ENCODE data around the gene KCTD1.

Gene KCTD1

GRCh38 chr18:26516964-26517363 is 31.4 kb downstream of the KCTD1 start:
- H2AFZ ChIP-seq (ENCODE audit: low read length) = no peak overlapping the region
- no peak overlapping the region for H3K4me2 ChIP-seq (ENCODE audit: low read depth, low read length, poor library complexity, severe bottlenecking)
- no peaks in the 10 kb centered on the region for H3F3A ChIP-seq (ENCODE audit: low read depth)
- H3K9ac ChIP-seq (ENCODE audit: low read depth, low read length, poor library complexity, severe bottlenecking) = no peak overlapping the region
- no peak overlapping the region for H3K4me3 ChIP-seq (ENCODE audit: low read length, poor library complexity, severe bottlenecking)
- H4K20me1 ChIP-seq (ENCODE audit: insufficient read depth, low read length, poor library complexity, severe bottlenecking) = no peaks in the 10 kb centered on the region
- peaks cover 3% of the 10 kb centered on the region for H3K4me1 ChIP-seq (ENCODE audit: insufficient read depth, low read length, poor library complexity, severe bottlenecking)
- TF ChIP-seq CTCF (conservative IDR thresholded peaks at IDR 0.05; ENCODE audit: low read length) (no peak), EZH2phosphoT487 (IDR thresholded peaks at IDR 0.05; ENCODE audit: borderline replicate concordance) (no peak)
- H3K79me2 ChIP-seq (ENCODE audit: insufficient read depth, low read length) = no peaks in the 10 kb centered on the region
- H3K27me3 ChIP-seq (ENCODE audit: insufficient read depth, low read length, poor library complexity, severe bottlenecking) = no peaks in the 10 kb centered on the region
- no peaks in the 10 kb centered on the region for H3K9me3 ChIP-seq (ENCODE audit: insufficient read depth, low read depth, low read length)
- H3K36me3 ChIP-seq (ENCODE audit: insufficient read depth, low read length) = no peaks in the 10 kb centered on the region
- no peaks in the 10 kb centered on the region for H3K9me2 ChIP-seq (replicated peaks; ENCODE audit: low read depth, low read length)

DNA sequence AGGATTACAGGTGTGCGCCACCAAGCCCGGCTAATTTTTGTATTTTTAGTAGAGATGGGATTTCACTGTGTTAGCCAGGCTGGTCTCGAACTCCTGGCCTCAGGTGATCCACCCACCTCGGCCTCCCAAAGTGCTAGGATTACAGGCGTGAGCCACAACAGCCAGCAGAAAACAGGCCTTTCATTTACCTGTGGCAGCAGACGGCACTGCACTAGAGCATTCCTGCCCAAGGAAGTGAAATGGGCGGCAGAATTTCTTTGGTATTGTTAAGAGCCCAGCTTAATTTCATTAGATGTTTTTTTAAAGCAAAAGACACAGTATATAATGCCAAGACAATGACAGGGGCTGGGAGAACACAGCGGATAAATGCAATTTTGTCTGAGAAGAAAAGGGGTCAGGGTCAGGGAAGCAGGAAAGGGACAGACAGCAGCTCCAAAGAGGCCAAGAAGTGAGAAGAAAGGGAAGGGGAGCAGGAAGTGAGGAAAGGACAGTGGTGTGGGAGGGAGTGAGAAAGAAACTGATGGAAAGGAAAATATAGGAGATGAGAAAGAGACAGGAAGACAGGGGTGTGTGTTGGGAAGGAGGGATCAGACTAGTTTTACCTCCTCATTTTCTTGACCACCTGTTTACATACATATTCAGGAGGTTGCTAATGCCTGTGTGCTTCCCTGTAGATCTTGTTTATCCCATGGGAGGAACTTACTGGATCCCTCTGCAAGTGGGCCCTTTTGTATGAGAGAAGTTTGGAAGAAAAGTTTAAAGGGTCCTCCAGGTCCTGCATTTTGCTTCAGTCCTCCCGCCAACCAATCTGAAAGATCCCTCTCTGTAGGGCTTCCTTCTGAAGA is 32.5 kb downstream of the KCTD1 start:
- Histone ChIP-seq H3K36me3 (ENCODE audit: insufficient read depth, low read length) (no peaks in the 10 kb centered on the region), H3K79me2 (ENCODE audit: insufficient read depth, low read length) (no peaks in the 10 kb centered on the region), H4K20me1 (ENCODE audit: insufficient read depth, low read length, poor library complexity, severe bottlenecking) (no peaks in the 10 kb centered on the region), H3K4me2 (ENCODE audit: low read depth, low read length, poor library complexity, severe bottlenecking) (no peak overlapping the region), H3K4me3 (ENCODE audit: low read length, poor library complexity, severe bottlenecking) (no peak overlapping the region), H3K9ac (ENCODE audit: low read depth, low read length, poor library complexity, severe bottlenecking) (no peak overlapping the region), H3K9me2 (replicated peaks; ENCODE audit: low read depth, low read length) (no peaks in the 10 kb centered on the region), H3K27me3 (ENCODE audit: insufficient read depth, low read length, poor library complexity, severe bottlenecking) (no peaks in the 10 kb centered on the region), H3F3A (ENCODE audit: low read depth) (no peaks in the 10 kb centered on the region), H3K9me3 (ENCODE audit: insufficient read depth, low read depth, low read length) (no peaks in the 10 kb centered on the region), H2AFZ (ENCODE audit: low read length) (no peak overlapping the region), H3K4me1 (ENCODE audit: insufficient read depth, low read length, poor library complexity, severe bottlenecking) (peaks cover 12% of the 10 kb centered on the region)
- TF ChIP-seq EZH2phosphoT487 (IDR thresholded peaks at IDR 0.05; ENCODE audit: borderline replicate concordance) (no peak), CTCF (conservative IDR thresholded peaks at IDR 0.05; ENCODE audit: low read length) (no peak)

DNA sequence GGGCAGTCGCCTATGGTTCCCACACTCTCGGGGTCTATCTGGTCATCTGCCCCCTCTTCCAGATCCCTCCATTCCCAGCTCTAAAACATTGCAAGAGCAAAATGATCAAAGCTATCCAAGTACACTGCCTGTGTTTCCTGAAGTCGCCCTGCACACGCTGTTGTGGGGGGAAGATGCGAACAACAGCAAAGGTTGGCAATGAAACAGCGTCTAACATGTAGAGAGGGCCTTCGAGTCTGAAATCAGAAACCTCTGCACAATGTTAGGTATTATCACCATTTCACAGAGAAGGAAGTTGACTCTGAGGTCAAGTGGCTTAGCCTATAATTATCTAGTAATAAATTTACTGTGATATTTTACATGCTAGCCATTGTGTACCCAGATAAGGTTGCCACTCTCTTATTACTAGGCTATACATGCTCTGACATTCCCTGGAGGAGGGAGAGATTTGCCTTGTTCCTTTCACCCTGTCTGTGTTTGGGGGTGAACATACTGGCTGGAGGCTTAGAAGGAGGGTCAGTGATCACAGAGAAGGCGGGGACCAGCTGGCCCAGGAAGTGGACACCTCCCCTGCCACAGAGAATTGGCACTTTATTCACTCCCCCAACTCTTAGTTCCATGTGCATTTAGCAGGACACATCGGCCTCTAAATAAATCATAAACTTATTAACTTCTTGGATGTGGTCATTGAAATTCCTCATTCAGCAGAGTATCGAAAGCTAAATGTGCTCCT is 36.8 kb downstream of the KCTD1 start:
- Histone ChIP-seq H4K20me1 (ENCODE audit: insufficient read depth, low read length, poor library complexity, severe bottlenecking) (no peaks in the 10 kb centered on the region), H3K4me3 (ENCODE audit: low read length, poor library complexity, severe bottlenecking) (no peak overlapping the region), H3K4me2 (ENCODE audit: low read depth, low read length, poor library complexity, severe bottlenecking) (peak overlapping the region; percentile 7), H3K9me3 (ENCODE audit: insufficient read depth, low read depth, low read length) (no peaks in the 10 kb centered on the region), H3K4me1 (ENCODE audit: insufficient read depth, low read length, poor library complexity, severe bottlenecking) (peaks cover 12% of the 10 kb centered on the region), H3K36me3 (ENCODE audit: insufficient read depth, low read length) (no peaks in the 10 kb centered on the region), H2AFZ (ENCODE audit: low read length) (no peak overlapping the region; the same call in 1 of the 2 replicates), H3K9me2 (replicated peaks; ENCODE audit: low read depth, low read length) (no peaks in the 10 kb centered on the region), H3K79me2 (ENCODE audit: insufficient read depth, low read length) (no peaks in the 10 kb centered on the region), H3K27me3 (ENCODE audit: insufficient read depth, low read length, poor library complexity, severe bottlenecking) (no peaks in the 10 kb centered on the region), H3K9ac (ENCODE audit: low read depth, low read length, poor library complexity, severe bottlenecking) (no peak overlapping the region), H3F3A (ENCODE audit: low read depth) (no peaks in the 10 kb centered on the region)
- TF ChIP-seq EZH2phosphoT487 (IDR thresholded peaks at IDR 0.05; ENCODE audit: borderline replicate concordance) (no peak), CTCF (conservative IDR thresholded peaks at IDR 0.05; ENCODE audit: low read length) (no peak)
